ENCODE results near the gene SDK2. TPM values are rescaled to one million over a fixed set of nuclear protein-coding genes. Genes with fewer than 3 reads are reported as not detected.

SDK2 gene
- total RNA-seq, 1 donor from 2014 or later: 11.2 TPM

DNA sequence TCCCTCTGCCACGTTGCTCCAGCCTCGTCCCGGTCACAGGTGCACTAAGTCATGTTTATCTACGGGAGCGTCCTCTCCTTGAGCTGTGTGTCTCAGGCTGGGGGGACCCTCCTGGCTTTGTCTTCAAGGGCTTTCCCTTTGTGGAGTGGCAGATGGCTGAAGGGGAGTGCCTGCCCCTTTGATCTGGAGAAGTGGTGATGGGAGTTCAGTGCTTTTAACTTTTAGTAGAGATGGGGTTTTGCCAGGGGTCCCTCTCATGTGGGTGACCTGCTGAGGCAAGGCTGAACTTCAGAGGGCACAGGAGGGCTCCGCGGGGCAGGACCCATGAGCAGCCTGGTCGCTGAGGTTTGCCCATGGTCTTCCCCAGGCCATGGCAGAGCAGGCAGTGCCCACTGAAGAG, 259.3 kb downstream of the SDK2 start:
- DNase-seq (ENCODE audit: low read depth) (no peak), FAIRE-seq (no peak)
- H3K27ac Mint-ChIP-seq (ENCODE audit: unreplicated experiment): no peak overlapping the region

DNA sequence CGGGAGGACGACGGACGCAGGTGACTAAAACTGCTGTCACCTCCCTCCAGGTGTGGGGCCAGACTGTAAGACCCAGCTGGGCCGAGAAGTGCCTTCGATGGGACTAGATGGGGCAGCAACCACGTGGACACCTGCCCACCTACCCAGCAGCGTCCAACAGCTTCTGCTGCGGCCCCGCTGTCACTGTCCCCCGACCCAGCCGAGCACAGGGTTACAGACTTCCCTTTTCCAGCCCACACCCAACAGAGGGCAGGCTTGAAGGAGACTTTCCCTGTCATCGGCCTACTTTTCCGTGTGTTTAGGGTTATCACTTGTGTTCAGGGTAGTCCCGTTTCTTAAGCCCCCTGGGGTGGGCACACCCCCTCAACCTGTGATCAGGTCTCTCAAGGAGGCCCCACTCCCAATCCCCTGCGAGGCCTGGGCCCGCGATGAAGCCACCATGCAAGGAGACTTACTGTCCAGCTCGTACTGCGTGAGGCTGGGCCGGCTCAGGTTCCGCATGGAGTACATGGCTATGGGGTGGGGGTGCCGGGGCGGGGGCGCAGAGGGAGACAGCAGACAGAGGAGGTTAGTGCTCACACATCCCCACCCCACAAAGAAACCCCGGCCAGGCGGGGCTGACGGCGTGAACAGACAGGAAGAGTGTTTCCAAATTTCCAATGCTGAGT, 263.7 kb downstream of the SDK2 start:
- Histone ChIP-seq H2AFZ (ENCODE audit: low read depth, low read length) (no peak overlapping the region), H3K9ac (ENCODE audit: low read length) (no peak overlapping the region), H3K4me1 (ENCODE audit: insufficient read depth, low read length) (no peaks in the 10 kb centered on the region), H3K9me3 (ENCODE audit: insufficient read depth, low read depth, low read length) (no peaks in the 10 kb centered on the region), H3K4me3 (ENCODE audit: insufficient read depth, low read depth, low read length) (no peak overlapping the region), H4K20me1 (ENCODE audit: insufficient read depth, low read length) (no peaks in the 10 kb centered on the region), H3K27ac (ENCODE audit: low read depth, low read length) (no peak overlapping the region), H3K27me3 (ENCODE audit: insufficient read depth, low read length) (peaks cover 5% of the 10 kb centered on the region), H3K4me2 (ENCODE audit: low read length) (no peak overlapping the region), H3K79me2 (ENCODE audit: insufficient read depth, low read length) (no peaks in the 10 kb centered on the region), H3K36me3 (ENCODE audit: insufficient read depth, low read length) (no peaks in the 10 kb centered on the region)
- no peak overlapping the region for H3K27ac Mint-ChIP-seq (ENCODE audit: unreplicated experiment)
- peaks cover 22% of the 10 kb centered on the region for H3K36me3 Mint-ChIP-seq (ENCODE audit: low read depth, unreplicated experiment)
- FAIRE-seq: no peak
- H3K4me1 Mint-ChIP-seq (ENCODE audit: low read depth, unreplicated experiment): no peaks in the 10 kb centered on the region
- TF ChIP-seq, protein P1, sequence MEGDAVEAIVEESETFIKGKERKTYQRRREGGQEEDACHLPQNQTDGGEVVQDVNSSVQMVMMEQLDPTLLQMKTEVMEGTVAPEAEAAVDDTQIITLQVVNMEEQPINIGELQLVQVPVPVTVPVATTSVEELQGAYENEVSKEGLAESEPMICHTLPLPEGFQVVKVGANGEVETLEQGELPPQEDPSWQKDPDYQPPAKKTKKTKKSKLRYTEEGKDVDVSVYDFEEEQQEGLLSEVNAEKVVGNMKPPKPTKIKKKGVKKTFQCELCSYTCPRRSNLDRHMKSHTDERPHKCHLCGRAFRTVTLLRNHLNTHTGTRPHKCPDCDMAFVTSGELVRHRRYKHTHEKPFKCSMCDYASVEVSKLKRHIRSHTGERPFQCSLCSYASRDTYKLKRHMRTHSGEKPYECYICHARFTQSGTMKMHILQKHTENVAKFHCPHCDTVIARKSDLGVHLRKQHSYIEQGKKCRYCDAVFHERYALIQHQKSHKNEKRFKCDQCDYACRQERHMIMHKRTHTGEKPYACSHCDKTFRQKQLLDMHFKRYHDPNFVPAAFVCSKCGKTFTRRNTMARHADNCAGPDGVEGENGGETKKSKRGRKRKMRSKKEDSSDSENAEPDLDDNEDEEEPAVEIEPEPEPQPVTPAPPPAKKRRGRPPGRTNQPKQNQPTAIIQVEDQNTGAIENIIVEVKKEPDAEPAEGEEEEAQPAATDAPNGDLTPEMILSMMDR (IDR thresholded peaks at IDR 0.05; ENCODE audit: insufficient read depth, low read depth, low read length): no peak
- no peak for TF ChIP-seq EZH2 (IDR thresholded peaks at IDR 0.05; ENCODE audit: insufficient read depth, low read length)
- H3K9me3 Mint-ChIP-seq (ENCODE audit: unreplicated experiment): no peaks in the 10 kb centered on the region
- H3K4me3 Mint-ChIP-seq (ENCODE audit: unreplicated experiment): no peak overlapping the region
- peaks cover 8% of the 10 kb centered on the region for H3K27me3 Mint-ChIP-seq (ENCODE audit: low read depth, unreplicated experiment)
- DNase-seq (ENCODE audit: low read depth): no peak

More for the DNA sequence above, 259.3 kb downstream of the SDK2 start:
- peaks cover 2% of the 10 kb centered on the region for H3K4me1 Mint-ChIP-seq (ENCODE audit: low read depth, unreplicated experiment)
- H3K4me2 ChIP-seq (ENCODE audit: low read length): no peak overlapping the region
- H3K4me3 Mint-ChIP-seq (ENCODE audit: unreplicated experiment): no peak overlapping the region
- H3K4me3 ChIP-seq (ENCODE audit: insufficient read depth, low read depth, low read length): no peak overlapping the region
- H3K9me3 Mint-ChIP-seq (ENCODE audit: unreplicated experiment): no peaks in the 10 kb centered on the region
- no peaks in the 10 kb centered on the region for H3K79me2 ChIP-seq (ENCODE audit: insufficient read depth, low read length)
- peaks cover 23% of the 10 kb centered on the region for H3K36me3 Mint-ChIP-seq (ENCODE audit: low read depth, unreplicated experiment)
- no peaks in the 10 kb centered on the region for H3K36me3 ChIP-seq (ENCODE audit: insufficient read depth, low read length)
- TF ChIP-seq EZH2 (IDR thresholded peaks at IDR 0.05; ENCODE audit: insufficient read depth, low read length): no peak
- TF ChIP-seq, protein P1 (IDR thresholded peaks at IDR 0.05; ENCODE audit: insufficient read depth, low read depth, low read length): no peak
- peaks cover 20% of the 10 kb centered on the region for H3K27me3 Mint-ChIP-seq (ENCODE audit: low read depth, unreplicated experiment)
- H2AFZ ChIP-seq (ENCODE audit: low read depth, low read length): no peak overlapping the region
- H3K4me1 ChIP-seq (ENCODE audit: insufficient read depth, low read length): no peaks in the 10 kb centered on the region
- no peaks in the 10 kb centered on the region for H3K9me3 ChIP-seq (ENCODE audit: insufficient read depth, low read depth, low read length)
- H3K27ac ChIP-seq (ENCODE audit: low read depth, low read length): no peak overlapping the region
- H3K27me3 ChIP-seq (ENCODE audit: insufficient read depth, low read length): peaks cover 5% of the 10 kb centered on the region
- H3K9ac ChIP-seq (ENCODE audit: low read length): no peak overlapping the region
- no peaks in the 10 kb centered on the region for H4K20me1 ChIP-seq (ENCODE audit: insufficient read depth, low read length)

DNA sequence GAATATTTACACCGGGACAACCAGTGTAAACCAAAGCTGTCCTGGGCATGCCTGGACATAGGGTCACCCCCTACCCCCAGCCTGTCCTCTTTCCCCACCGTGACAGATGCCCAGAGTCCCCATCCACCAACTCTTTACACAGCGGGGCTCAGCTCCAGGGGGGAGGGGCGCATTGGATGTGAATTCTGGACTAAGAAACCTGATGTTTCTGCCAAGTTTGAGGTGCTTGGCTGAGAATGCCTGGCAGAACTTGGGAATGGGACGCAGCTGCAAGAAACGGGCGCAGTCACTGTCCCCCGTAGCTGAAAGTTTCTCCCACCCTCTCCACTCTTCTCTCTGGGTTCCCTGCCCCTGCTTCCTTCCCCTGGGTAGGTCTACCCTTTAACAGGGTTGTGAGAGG, 264.4 kb downstream of the SDK2 start:
- no peak overlapping the region for H3K27ac Mint-ChIP-seq (ENCODE audit: unreplicated experiment)
- no peak for DNase-seq (ENCODE audit: low read depth)
- Histone ChIP-seq H3K36me3 (ENCODE audit: insufficient read depth, low read length) (no peaks in the 10 kb centered on the region), H3K9me3 (ENCODE audit: insufficient read depth, low read depth, low read length) (no peaks in the 10 kb centered on the region), H2AFZ (ENCODE audit: low read depth, low read length) (no peak overlapping the region), H3K27ac (ENCODE audit: low read depth, low read length) (no peak overlapping the region), H3K4me3 (ENCODE audit: insufficient read depth, low read depth, low read length) (no peak overlapping the region), H3K4me2 (ENCODE audit: low read length) (no peak overlapping the region), H3K79me2 (ENCODE audit: insufficient read depth, low read length) (no peaks in the 10 kb centered on the region), H3K4me1 (ENCODE audit: insufficient read depth, low read length) (no peaks in the 10 kb centered on the region), H3K27me3 (ENCODE audit: insufficient read depth, low read length) (peaks cover 3% of the 10 kb centered on the region), H4K20me1 (ENCODE audit: insufficient read depth, low read length) (no peaks in the 10 kb centered on the region), H3K9ac (ENCODE audit: low read length) (no peak overlapping the region)
- no peak overlapping the region for H3K4me3 Mint-ChIP-seq (ENCODE audit: unreplicated experiment)
- H3K4me1 Mint-ChIP-seq (ENCODE audit: low read depth, unreplicated experiment): no peaks in the 10 kb centered on the region
- H3K9me3 Mint-ChIP-seq (ENCODE audit: unreplicated experiment): no peaks in the 10 kb centered on the region
- no peak for TF ChIP-seq EZH2 (IDR thresholded peaks at IDR 0.05; ENCODE audit: insufficient read depth, low read length)
- TF ChIP-seq, protein P1 (IDR thresholded peaks at IDR 0.05; ENCODE audit: insufficient read depth, low read depth, low read length): no peak
- no peak for FAIRE-seq
- H3K36me3 Mint-ChIP-seq (ENCODE audit: low read depth, unreplicated experiment): peaks cover 16% of the 10 kb centered on the region
- peaks cover 5% of the 10 kb centered on the region for H3K27me3 Mint-ChIP-seq (ENCODE audit: low read depth, unreplicated experiment)
